Gastroesophageal sphincter (tissue), 3 donors: ENCODE data around the gene CDADC1.

Experiments used
- POLR2AphosphoS5 ChIP-seq: sonication (generic); formaldehyde crosslinking; IDR thresholded peaks from one replicate; pipeline ENCODE4 v1.6.1; 2017; ENCODE audit warnings: antibody characterized with exemption
- TF ChIP-seq, protein P1 (sequence below), 4 experiments: fragments of 200-600 bp in 2 of 4; fragments of 450-650 bp in 2 of 4; sonication (generic) in 1 of 4; IDR thresholded peaks; one replicate each; pipeline ENCODE4 v1.5.1; 2017 to 2019; ENCODE audit warnings: antibody characterized with exemption in 4 of 4, mild to moderate bottlenecking in 2 of 4, moderate library complexity in 2 of 4

DNA sequence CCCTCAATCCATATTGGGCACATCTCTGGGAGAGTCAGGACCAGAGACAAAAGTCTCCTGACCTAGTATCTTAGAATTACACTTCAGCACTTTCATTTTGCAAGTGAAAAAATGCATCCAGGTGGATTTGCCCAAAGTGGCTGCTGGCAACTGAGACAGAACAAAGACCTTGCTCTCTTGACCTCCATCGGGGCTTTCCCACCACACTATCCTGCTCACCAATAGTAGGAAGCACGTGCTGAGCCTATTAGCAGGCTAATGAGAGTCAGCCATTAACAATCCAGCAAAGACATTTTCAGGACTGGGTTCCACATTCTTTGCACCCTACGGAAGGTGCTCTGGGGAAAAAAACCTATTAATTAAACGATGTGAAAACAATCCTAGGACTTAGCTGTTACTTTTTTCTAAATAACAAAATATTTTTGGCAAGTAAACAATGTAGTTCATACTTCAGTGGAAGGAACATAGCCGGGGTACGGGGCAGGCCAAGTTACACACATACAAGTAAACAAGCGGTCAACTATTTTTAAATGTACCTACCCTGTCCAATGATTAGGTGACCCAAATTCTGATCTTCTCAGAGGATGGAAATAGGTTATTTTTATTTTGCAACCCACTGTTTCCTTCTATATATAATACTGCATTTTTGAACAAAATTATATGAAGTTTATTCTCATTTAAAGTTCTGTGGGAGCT, 78.6 kb downstream of the CDADC1 start:
- TF ChIP-seq, protein P1, sequence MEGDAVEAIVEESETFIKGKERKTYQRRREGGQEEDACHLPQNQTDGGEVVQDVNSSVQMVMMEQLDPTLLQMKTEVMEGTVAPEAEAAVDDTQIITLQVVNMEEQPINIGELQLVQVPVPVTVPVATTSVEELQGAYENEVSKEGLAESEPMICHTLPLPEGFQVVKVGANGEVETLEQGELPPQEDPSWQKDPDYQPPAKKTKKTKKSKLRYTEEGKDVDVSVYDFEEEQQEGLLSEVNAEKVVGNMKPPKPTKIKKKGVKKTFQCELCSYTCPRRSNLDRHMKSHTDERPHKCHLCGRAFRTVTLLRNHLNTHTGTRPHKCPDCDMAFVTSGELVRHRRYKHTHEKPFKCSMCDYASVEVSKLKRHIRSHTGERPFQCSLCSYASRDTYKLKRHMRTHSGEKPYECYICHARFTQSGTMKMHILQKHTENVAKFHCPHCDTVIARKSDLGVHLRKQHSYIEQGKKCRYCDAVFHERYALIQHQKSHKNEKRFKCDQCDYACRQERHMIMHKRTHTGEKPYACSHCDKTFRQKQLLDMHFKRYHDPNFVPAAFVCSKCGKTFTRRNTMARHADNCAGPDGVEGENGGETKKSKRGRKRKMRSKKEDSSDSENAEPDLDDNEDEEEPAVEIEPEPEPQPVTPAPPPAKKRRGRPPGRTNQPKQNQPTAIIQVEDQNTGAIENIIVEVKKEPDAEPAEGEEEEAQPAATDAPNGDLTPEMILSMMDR (IDR thresholded peaks at IDR 0.05) = no peak
- no peak for TF ChIP-seq POLR2AphosphoS5
